ENCODE results near the gene EYS.
"Not testable (repeated sequence)": the region's sequence is repeated elsewhere in the genome, so short reads cannot be mapped to it uniquely, and the experiment has no call there.

EYS gene

DNA sequence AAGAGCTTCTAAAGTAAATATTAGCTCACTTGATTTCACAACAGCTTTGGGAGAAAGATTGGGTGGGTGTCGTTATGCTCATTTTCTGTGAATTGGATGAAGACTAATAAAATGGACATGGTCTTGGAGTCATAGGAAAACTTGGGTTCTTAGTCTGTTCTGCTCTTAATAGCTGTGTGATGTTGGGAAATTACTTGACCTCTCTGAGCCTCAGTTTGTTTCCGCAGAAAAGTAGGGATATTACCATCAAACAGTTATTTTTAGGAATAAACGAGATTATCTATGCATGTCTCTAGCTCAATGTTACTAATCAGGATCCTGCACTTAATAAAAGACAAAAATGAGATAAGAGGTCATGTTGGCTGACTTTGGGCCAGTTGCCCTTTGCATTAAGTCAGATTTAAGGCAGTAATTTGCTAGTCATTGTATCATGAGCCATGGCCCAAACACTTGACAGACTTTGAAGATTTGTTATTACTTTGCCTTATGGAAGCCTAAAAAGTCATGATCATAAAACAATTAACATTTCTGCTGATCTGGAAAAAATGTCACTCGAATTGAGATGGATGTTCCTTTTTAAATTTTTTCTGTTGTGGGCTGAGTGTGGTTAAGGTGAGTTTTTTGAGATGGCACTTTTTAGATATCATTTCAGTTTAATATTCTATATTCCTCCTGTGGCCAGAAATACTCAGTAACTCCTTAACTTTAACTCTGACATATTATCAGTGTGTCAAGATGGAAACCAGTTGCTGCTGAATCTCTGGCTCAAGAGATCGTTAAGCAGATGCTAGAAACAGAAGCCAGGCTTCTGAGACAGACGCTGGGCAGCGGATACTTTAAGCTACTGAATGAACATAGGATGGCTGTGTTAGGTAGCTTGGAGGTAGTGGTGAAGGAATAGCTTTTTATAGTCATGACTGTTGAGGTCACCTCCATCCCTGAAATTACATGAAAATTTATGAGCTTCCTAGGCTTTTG, 1779.8 kb downstream of the EYS start:
- DNase-seq, result no peak

DNA sequence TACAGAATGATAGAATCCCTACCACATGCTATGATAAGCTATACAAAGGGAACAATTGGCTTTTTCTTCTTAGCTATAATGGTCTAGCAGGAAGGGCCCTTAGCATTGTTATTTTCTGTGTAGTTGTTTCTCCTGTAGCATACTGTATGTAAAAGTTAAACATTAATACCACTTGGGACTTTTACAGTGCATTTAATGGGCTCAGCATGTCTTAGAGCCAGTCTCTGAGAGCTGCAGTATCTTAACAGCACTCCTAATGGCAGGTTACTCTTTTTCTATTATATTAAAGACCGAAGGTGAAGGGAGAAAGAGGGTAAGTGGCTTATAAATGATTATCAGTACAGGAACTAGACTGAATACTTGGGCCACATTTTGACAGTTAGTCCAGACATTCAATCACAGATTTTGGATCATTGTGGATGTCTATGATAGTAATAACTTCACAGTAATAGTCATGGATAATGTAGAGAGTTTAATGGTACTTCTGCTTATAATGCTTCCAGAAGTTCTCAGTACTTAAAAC, 1780.7 kb downstream of the EYS start:
- no peak for DNase-seq

DNA sequence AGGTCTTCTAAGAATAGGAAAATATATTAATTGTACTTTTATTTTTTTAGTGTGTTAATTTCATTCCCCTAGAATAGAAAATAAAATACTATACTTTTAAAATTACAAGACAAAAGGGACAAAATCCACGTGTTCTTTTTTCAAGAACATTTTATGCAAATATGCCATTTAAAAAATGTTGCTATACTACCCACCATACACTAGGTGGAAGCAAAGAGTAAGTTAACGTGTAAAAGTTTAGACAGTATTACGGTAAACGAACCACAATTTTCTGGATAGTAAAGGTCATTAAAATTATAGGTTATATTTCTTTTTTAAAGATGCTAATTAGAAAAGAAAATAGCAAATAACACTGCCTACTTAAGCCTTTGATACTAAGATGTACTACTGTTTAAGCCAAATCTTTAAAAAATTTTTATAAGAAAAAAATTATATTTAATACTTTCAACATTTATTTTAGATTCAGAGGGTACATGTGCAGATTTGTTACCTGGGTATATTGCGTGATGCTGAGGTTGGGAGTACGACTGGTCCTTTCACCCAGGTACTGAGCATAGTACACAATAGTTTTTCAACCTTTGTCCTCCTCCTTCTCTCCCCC, 1783.8 kb downstream of the EYS start:
- DNase-seq, result no peak

DNA sequence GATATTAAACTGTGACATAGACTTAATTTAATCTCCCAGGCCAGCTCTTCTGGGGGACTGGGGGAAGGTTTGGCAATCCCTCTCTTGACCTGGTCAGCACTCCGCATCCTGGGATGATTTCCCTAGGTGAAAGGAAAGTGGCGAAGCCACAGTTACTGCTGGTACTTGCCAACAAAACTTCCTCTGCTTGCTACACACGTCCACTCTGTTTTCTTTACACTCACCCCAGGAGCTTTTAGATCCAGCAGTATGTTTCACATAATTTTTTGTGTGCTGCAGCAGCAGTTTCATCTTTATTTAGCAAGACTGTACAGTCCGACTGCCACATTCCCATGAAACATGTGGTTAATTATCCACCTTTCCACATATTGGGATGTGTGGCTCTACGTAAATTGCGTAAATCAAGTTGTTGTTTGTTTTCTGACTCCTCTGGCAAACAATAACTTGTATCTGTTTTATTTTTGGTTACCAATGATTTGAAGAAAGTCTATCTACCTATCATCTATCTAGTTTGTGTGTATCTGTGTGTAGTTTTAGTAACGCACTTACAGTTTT, 1787.4 kb downstream of the EYS start:
- DNase-seq, result no peak

DNA sequence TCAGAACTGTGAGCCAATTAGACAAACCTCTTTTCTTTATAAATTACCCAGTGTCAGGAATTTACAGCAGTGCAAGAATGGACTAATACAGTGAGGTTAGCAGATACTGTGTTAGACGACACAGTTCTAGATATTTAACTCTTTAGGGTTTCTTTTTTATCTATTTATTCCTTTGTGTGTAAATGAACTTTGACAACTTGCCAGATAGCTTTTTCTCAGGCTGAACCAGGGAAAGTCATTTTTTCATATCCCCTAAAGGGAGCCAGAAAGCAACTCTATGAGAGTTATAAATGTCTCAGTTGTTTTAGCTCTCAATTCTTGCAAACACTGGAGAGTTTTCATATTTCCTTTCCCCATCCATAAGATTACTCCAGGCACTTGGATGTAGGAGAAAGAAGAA, 1794.1 kb downstream of the EYS start:
- DNase-seq, result no peak

DNA sequence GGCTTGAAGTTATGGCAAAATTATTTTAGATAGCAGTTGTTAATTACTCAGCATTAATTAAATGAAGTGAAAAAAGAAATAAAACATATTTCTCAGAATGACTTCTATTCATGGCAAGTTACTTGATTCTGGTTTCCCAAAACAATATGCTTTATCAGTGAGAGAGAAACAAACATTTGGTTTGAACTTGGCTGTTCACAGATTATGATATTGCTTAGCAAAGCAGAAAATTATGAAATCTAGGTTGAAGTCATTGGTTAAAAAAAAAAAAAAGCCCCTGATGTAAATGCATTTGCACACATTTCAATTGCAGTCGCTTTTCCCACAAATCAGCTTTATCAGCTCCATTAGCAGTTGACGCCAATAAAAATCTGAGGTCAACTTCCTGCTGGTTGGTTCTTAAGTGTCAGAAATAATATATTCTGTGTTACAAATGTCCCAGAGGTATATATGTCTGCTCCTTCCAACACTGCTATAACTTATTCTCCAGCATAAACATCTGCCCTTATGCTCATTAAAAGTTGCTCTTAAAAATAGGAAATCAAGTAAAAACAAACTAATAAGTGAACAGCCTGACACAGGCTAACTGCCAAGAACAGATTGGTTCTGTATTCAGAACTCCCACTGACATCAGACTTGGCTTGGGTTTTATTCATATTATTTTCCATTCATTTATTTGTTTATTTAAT, 1796.0 kb downstream of the EYS start:
- DNase-seq, result no peak

DNA sequence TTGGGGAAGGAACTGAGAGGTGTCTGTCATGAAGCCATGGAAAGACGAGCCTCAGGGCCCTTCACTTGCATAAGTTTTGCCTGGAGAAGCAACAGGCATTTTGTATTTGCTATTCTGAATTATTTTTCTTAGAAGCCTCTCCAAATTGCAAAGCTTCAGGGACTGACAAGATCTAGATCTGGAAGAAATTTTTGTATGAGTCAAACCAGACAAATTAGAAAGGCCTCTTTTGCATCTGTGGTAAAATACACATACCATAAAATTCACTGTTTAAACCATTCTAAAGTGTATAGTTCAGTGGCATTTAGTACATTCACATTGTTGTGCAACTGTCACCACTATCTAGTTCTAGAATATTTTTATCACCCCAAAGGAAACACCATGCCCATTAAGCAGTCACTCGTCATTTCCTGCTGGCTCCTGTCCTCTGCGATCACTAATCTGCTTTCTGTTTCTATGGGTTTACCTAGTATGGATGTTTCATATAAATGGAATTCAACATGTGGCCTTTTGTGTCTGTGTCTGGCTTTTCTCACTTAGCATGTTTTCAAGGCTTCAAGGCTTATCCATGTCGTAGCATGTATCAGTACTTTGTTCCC, 1802.3 kb downstream of the EYS start:
- DNase-seq, result no peak

DNA sequence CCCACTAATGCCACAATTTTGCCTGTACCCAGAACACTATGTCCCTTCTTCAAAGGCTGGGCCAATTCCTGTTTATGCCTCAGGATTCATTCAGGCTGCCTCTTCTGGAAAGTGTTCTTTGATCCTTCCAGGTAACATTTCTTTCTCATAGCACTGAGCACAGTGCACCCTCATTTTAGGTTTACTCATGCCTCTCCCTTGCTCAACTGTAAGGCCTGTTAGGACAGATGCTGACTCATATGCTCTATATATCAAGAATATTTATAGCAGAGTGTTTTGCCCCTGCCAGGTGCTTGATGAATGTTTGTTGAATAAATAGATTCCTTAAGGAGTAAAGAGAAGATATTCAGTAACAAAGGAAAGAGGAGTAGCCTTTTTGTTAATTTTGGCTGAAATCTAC, 1807.5 kb downstream of the EYS start:
- no peak for DNase-seq

DNA sequence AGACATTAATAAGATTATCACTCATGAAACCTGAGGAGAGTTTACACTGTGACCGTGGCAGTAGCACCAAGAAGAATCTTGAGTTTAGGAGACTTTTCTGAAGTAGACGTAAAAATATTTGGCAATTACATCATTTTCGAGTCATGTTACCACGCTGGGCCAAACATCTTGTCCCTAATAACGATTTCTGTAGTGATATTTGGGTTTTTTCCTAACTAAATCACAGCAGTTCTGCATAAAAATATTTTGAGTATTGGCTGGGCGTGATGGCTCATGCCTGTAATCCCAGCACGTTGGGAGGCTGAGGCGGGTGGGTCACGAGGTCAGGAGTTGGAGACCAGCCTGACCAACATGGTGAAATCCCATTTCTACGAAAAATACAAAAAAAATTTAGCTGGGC, 1809.1 kb downstream of the EYS start:
- DNase-seq, result no peak

DNA sequence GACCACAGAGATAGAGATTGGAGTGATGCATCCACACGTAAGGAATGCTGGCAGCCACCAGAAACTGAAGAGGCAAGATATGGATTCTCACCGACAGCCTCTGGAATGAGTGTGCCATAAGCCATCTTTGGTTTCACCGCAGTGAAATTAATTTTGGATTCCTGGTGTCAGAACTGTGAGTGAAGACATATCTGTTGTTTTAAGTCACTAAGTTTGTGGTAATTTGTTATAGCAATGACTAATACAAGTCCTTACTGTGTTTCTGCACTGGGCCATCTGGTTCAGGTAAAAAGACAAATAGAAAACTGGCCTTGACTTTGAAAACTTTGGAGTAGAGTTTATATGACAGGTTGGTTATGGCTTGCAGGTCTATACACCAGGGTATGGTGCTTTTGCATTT, 1809.6 kb downstream of the EYS start:
- DNase-seq, result no peak

DNA sequence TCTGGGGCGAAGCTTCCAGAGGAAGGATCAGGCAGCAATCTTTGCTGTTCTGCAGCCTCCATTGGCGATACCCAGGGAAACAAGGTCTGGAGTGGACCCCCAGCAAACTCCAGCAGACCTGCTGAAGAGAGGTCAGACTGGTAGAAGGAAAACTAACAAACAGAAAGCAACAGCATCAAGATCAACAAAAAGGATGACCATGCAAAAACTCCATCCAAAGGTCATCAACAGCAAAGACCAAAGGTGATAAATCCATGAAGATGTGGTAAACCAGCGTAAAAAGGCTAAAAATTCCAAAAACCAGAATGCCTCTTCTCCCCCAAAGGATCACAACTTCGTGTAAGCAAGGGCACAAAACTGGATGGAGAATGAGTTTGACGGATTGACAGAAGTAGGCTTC, 1818.6 kb downstream of the EYS start:
- no peak for DNase-seq

DNA sequence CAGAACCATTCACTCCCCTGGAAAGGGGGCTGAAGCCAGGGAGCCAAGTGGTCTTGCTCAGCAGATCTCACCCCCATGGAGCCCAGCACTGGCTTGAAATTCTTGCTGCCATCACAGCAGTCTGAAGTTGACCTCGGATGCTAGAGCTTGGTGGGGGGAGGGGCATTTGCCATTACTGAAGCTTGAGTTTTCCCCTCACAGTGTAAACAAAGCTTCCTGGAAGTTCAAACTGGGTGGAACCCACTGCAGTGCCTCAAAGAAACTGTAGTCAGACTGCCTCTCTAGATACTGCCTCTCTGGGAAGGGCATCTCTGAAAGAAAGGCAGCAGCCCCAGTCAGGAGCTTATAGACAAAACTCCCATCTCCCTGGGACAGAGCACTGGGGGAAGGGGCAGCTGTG, 1819.2 kb downstream of the EYS start:
- DNase-seq, result not testable (repeated sequence)

DNA sequence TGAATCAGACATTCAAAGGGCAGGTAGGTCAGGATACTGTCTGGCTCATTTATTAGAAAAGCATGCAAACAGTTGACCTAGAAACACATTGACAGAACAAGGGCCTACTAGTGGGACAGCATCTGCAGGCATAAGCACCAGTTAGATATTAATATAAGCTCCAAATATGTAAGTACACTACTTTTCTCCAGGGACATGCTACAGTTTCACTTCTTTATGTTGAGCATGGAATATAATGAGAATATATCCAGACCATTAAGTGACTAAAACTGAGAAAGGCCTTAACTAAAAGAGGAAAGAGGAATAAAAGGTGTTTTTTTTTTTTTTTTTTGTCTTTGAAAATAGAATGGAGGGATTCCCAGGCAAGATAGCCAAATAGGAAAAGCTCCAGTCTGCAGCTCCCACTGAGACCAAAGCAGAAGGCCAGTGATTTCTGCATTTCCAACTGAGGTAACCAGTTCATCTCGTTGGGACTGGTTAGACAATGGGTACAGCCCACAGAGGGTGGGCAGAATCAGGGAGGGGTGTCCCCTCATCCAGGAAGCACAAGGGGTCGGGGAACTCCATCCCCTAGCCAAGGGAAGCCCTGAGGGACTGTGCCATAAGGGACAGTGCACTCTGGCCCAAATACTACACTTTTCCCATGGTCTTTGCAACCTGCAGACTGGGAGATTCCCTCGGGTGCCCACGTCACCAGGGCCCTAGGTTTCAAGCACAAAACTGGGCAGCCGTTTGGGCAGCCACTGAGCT, 1819.8 kb downstream of the EYS start:
- DNase-seq, result no peak

DNA sequence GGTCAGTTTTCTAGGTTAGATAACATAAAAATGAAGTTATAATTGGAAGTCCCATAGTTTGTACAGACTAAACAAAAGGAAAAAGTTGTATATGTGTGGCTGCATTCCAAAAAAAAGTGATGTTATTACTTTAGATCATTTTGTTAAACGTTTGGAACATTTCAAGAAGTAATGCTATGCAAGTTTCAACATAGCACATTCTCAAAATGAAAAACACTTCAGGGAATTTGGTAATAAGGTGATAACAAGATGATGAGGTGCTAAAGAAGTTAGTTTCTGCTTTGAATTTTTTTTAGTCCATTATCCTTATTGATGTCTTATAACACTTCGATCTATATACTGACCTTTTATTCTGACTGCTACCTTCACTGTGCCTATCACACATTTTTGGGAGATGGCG, 1820.7 kb downstream of the EYS start:
- DNase-seq, result no peak

DNA sequence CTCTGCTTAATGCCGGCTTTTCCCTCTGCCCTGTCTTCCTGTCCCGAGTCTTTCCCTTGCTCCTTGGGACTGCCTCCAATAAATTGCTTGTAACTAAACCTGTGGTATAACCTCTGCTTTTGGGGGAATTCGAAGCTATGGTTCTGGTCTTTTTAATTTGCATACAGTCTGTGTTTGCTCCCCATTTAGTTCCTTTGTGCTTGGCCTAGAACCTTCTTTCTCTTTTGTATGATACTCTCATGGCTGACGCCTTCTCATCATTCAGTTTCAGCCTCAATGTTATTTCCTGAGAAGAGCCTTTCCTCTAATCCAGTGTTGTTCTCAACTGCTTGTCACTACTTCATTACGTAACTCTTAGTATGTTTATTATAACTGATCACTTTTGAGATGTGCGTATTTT, 1823.4 kb downstream of the EYS start:
- no peak for DNase-seq

DNA sequence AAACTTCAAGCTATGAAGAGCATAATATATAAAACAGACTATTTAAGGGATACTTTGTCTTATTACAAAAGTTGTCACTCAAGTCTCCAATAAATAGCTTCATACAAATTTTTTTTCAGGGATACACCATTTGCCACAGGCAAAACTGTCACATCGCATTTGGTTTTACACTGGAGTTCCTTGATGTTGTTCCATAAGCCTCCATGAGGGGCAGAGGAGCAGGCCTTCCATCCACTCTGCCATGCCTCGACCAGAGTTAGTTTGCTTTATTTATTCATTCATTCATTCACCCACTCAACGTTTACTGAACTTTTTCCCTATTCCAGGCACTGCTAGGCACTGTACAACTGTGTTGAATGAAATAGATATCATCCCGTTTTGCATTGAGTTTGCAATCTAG, 1824.8 kb downstream of the EYS start:
- no peak for DNase-seq

DNA sequence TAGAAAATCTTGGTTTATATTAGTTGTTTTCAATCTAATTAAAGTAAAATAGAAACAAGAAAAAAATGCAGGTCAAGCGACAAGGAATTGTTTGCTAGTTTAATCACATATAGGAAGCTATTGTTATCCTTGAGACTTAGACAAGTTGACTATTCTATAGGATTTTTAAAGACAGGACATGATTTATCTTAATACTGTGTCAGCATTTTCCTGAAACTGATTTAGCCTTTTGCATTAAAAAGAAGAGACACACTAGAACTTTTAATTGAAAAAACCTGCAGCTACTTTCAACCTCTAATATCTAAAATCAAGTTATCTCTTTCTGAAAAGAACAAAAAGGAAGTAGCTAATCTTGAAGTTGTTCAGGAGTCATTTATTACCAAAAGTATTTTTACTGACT, 1825.2 kb downstream of the EYS start:
- no peak for DNase-seq

DNA sequence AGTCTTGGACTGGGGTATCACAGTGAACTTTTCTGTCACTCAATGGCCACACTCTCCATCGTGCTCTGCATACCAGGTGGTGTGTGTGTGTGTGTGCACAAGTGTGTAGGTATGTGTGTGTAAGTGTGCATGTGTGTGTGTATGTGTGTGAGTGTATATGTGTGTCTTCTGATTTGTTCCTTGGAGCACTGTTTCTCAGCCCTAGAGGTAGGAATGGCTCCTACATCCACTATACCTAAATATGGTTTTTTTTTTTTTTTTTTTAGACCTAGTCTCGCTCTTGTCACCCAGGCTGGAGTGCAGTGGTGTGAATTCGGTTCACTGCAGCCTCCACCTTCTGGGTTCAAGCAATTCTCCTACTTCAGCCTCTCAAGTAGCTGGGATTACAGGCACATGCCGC, 1834.8 kb downstream of the EYS start:
- no peak for DNase-seq

DNA sequence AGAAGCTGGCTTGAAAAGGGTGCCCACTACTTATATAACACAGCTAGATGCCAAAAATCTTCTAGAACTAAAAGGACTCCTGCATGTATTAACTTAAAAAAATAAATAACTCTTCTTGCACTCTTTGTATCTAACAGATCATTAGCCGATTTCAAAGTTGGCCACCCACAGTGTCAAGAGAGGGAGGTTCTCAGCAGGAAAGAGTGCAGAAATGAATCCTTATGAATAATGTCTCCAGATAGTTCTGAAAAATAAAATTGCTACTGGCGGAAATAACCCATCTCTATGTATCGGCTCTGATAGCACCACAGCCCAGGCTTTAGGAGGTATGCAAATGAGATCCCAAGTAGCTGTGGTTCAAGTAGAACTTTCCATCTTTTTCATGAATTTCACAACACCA, 1838.7 kb downstream of the EYS start:
- no peak for DNase-seq

DNA sequence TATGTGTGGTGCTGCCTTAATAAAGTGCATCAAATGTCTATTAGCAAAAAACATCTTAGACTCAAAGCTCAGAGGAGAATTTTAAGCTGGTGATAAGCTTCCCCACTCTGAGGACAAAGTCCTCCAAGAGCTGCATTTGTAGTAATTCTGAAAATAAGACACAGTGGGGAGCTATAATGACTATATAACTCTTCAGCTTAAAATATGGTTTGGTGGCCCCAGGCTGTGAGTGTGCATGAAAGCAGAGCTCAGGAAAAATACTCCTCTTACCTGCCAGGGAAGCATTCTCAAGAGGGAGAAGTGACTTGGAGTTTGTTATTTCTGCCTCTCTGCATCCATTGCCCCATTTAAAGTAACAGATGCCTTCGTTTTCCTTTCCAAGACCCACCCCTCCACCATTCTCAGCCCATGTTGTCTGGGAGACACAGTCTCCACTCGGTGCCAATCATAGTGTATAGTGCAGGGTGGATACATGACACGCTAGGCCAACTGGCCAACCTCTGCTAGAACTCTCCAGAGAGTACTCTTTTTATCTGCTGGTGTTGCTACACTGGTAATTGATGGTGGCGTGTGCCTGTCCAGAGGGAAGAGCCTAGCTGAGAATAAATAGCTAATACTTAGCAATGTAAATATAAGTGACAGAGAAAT, 1842.2 kb downstream of the EYS start:
- DNase-seq, result no peak

DNA sequence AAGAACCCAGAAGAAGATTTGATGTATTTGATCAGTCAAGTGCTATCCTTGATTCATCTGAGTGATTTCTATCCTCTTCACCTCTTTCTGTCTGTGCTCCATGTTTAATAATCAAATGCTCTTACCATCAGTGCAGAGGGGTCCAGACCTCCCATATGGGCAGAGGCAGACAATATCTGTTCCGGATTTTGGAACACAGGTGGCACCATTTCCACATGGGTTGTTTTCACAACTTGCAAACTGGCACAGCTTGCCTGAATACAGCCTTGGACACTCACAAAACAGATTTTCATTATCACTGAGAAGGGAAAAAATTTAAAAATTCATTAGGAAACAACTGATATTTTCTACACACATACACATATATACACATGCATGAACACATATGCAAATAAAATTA, 1843.0 kb downstream of the EYS start:
- DNase-seq, result no peak

Measured in stimulated activated CD4-positive, alpha-beta T cell treated with anti-CD3 and anti-CD28 coated beads, Interleukin-4, amount 100 ng/mL, for 1 hour (primary cell).